H9 (cell line): ENCODE data around the gene CEP164. TPM values are rescaled to one million over a fixed set of nuclear protein-coding genes. Genes with fewer than 3 reads are reported as not detected.

Source experiments
- DNase-seq: peaks from one replicate; pipeline ENCODE4 v3.0.0-alpha.2; 2017
- H2AFZ ChIP-seq: one replicate; pipeline ENCODE4 v1.6.1; 2013; ENCODE audit warnings: mild to moderate bottlenecking, low read length, control low read depth, moderate library complexity
- H2AK5ac ChIP-seq: 2 replicates; pipeline ENCODE4 v1.6.1; 2013; ENCODE audit warnings: low read length, control low read depth, mixed read lengths; ENCODE audit not compliant: insufficient read length
- H2BK120ac ChIP-seq: one replicate; pipeline ENCODE4 v1.6.1; 2013; ENCODE audit warnings: low read depth, mild to moderate bottlenecking, low read length, control low read depth, inconsistent platforms; ENCODE audit not compliant: poor library complexity, severe bottlenecking
- H2BK12ac ChIP-seq: 2 replicates; pipeline ENCODE4 v1.6.1; 2013; ENCODE audit warnings: low read length, control low read depth, mixed read lengths, low read depth; ENCODE audit not compliant: insufficient read length
- H2BK15ac ChIP-seq: 2 replicates; pipeline ENCODE4 v1.6.1; 2013; ENCODE audit warnings: low read depth, low read length, control low read depth
- H2BK20ac ChIP-seq: one replicate; pipeline ENCODE4 v1.6.1; 2013; ENCODE audit warnings: low read depth, mild to moderate bottlenecking, low read length, control low read depth, inconsistent platforms; ENCODE audit not compliant: poor library complexity, severe bottlenecking
- H2BK5ac ChIP-seq: 2 replicates; pipeline ENCODE4 v1.6.1; 2013; ENCODE audit warnings: low read length, control low read depth, mixed read lengths; ENCODE audit not compliant: insufficient read length
- H3K14ac ChIP-seq: 2 replicates; pipeline ENCODE4 v1.6.1; 2013; ENCODE audit warnings: low read length, control low read depth; ENCODE audit not compliant: insufficient read depth
- H3K18ac ChIP-seq: 2 replicates; pipeline ENCODE4 v1.6.1; 2013; ENCODE audit warnings: low read depth, mild to moderate bottlenecking, mixed read lengths, low read length, control low read depth; ENCODE audit not compliant: insufficient read length
- H3K23ac ChIP-seq: 2 replicates; pipeline ENCODE4 v1.6.1; 2013; ENCODE audit warnings: low read length, control low read depth, mixed read lengths, low read depth; ENCODE audit not compliant: insufficient read length
- H3K23me2 ChIP-seq: 2 replicates; pipeline ENCODE4 v1.6.1; 2013; ENCODE audit warnings: low read depth, mild to moderate bottlenecking, mixed read lengths, low read length, control low read depth; ENCODE audit not compliant: insufficient read length, poor library complexity, severe bottlenecking
- H3K27ac ChIP-seq: 2 replicates; pipeline ENCODE4 v1.5.1; 2013; ENCODE audit warnings: low read length, control low read depth, mixed read lengths, low read depth; ENCODE audit not compliant: insufficient read length
- H3K27me3 ChIP-seq: 2 replicates; pipeline ENCODE4 v1.6.1; 2013; ENCODE audit warnings: low read length, control low read depth, inconsistent platforms; ENCODE audit not compliant: insufficient read depth
- H3K4ac ChIP-seq: 2 replicates; pipeline ENCODE4 v1.6.1; 2013; ENCODE audit warnings: low read depth, mild to moderate bottlenecking, control low read depth, inconsistent platforms, low read length, moderate library complexity
- H3K4me1 ChIP-seq: 2 replicates; pipeline ENCODE4 v1.6.1; 2013; ENCODE audit warnings: low read length, control low read depth, inconsistent platforms; ENCODE audit not compliant: insufficient read depth
- H3K4me2 ChIP-seq: 2 replicates; pipeline ENCODE4 v1.6.1; 2013; ENCODE audit warnings: low read length, control low read depth, mixed read lengths; ENCODE audit not compliant: insufficient read length, insufficient read depth
- H3K56ac ChIP-seq: 2 replicates; pipeline ENCODE4 v1.6.1; 2013; ENCODE audit warnings: low read depth, mild to moderate bottlenecking, mixed read lengths, low read length, control low read depth; ENCODE audit not compliant: insufficient read length
- H3K79me1 ChIP-seq: 2 replicates; pipeline ENCODE4 v1.6.1; 2013; ENCODE audit warnings: low read depth, mild to moderate bottlenecking, moderate library complexity, low read length, control low read depth, inconsistent platforms; ENCODE audit not compliant: insufficient read depth, poor library complexity, severe bottlenecking
- H3K79me2 ChIP-seq: 2 replicates; pipeline ENCODE4 v1.6.1; 2013; ENCODE audit warnings: low read length, control low read depth, inconsistent platforms; ENCODE audit not compliant: insufficient read depth
- H3K9ac ChIP-seq: 2 replicates; pipeline ENCODE4 v1.6.1; 2013; ENCODE audit warnings: low read length, control low read depth, mixed read lengths; ENCODE audit not compliant: insufficient read length; ENCODE audit errors: extremely low read depth
- H3K9me3 ChIP-seq: one replicate; pipeline ENCODE4 v1.6.1; 2013; ENCODE audit warnings: low read depth, low read length, inconsistent platforms; ENCODE audit not compliant: control insufficient read depth
- H3T11ph ChIP-seq: one replicate; pipeline ENCODE4 v1.6.1; 2013; ENCODE audit warnings: mild to moderate bottlenecking, low read length, control low read depth, inconsistent platforms
- H4K20me1 ChIP-seq: one replicate; pipeline ENCODE4 v1.6.1; 2013; ENCODE audit not compliant: control insufficient read depth, insufficient read length, insufficient read depth
- H4K5ac ChIP-seq: 2 replicates; pipeline ENCODE4 v1.6.1; 2013; ENCODE audit warnings: low read depth, mild to moderate bottlenecking, mixed read lengths, low read length, control low read depth; ENCODE audit not compliant: insufficient read length
- H4K8ac ChIP-seq: replicated peaks from 2 replicates; pipeline ENCODE4 v1.6.1; 2013; ENCODE audit warnings: low read length, control low read depth, mixed read lengths, low read depth; ENCODE audit not compliant: insufficient read length
- H4K91ac ChIP-seq: 2 replicates; pipeline ENCODE4 v1.6.1; 2013; ENCODE audit warnings: low read depth, mild to moderate bottlenecking, moderate library complexity, mixed read lengths, low read length, control low read depth; ENCODE audit not compliant: insufficient read length
- H3K27ac Mint-ChIP-seq, 3 experiments: 2 replicates in 2 of 3; 3 replicates in 1 of 3; pipeline ENCODE4 v1.8.0; 2020 to 2021; ENCODE audit warnings: mixed read lengths in 3 of 3, mild to moderate bottlenecking in 1 of 3, moderate library complexity in 1 of 3
- H3K27me3 Mint-ChIP-seq: 2 replicates; pipeline ENCODE4 v1.8.0; 2021; ENCODE audit warnings: low read depth, mild to moderate bottlenecking, moderate library complexity, mixed read lengths
- H3K36me3 Mint-ChIP-seq, 3 experiments: 2 replicates in 2 of 3; 3 replicates in 1 of 3; pipeline ENCODE4 v1.8.0; 2020 to 2021; ENCODE audit warnings: low read depth in 3 of 3, mixed read lengths in 3 of 3; ENCODE audit not compliant: insufficient read depth in 1 of 3
- H3K4me1 Mint-ChIP-seq, 2 experiments: 2 replicates each; pipeline ENCODE4 v1.8.0; 2020; ENCODE audit warnings: mixed read lengths in 2 of 2
- H3K4me3 Mint-ChIP-seq, 2 experiments: 2 replicates in 1 of 2; 3 replicates in 1 of 2; pipeline ENCODE4 v1.8.0; 2020 to 2021; ENCODE audit warnings: mild to moderate bottlenecking in 2 of 2, mixed read lengths in 2 of 2, moderate library complexity in 1 of 2
- H3K9me3 Mint-ChIP-seq, 2 experiments: 2 replicates in 1 of 2; 3 replicates in 1 of 2; pipeline ENCODE4 v1.8.0; 2020; ENCODE audit warnings: mild to moderate bottlenecking in 2 of 2, mixed read lengths in 2 of 2, moderate library complexity in 1 of 2
- CTCF ChIP-seq: fragments of 200-600 bp; sonication (generic); conservative IDR thresholded peaks from 3 replicates; pipeline ENCODE4 v1.8.0; 2021; ENCODE audit warnings: antibody characterized with exemption, mild to moderate bottlenecking
- WGBS: extraction: QIAGEN DNeasy Blood & Tissue Kit; methylation state at CpG from one replicate; pipeline ENCODE4 v1.1.7; 2013; ENCODE audit warnings: missing lambda C conversion rate, low lambda C conversion rate, mixed read lengths; ENCODE audit not compliant: insufficient read length; ENCODE audit errors: extremely low coverage; 5-methylcytosine and 5-hydroxymethylcytosine counted together
- total RNA-seq: library from RNA; stranded (reverse); gene quantifications from 2 replicates; pipeline ENCODE4 v1.2.1, GENCODE V29; 2021

The CEP164 gene
- total RNA-seq, 1 experiment from 2014 or later, result 24.9 TPM

GRCh38 chr11:117289795-117290194 lies 37.9 kb upstream of the CEP164 start:
- peaks cover 16 to 66% (median 58%) of the 10 kb centered on the region in 3 experiments; a peak in 6 of 7 replicates for H3K36me3 Mint-ChIP-seq

More at GRCh38 chr11:117289795-117290194, 37.9 kb upstream of the CEP164 start:
- no peaks in the 10 kb centered on the region for H3K23me2 ChIP-seq
- H3K4me2 ChIP-seq, result no peak overlapping the region
- no peak overlapping the region for H2BK20ac ChIP-seq
- no peak overlapping the region for H2AFZ ChIP-seq
- no peak overlapping the region for H3T11ph ChIP-seq
- no peak overlapping the region for H3K9ac ChIP-seq
- H3K4ac ChIP-seq, result no peak overlapping the region
- Mint-ChIP-seq H3K4me1 (no peaks in the 10 kb centered on the region), H3K27ac (no peak overlapping the region), H3K27me3 (no peaks in the 10 kb centered on the region), H3K4me3 (no peak overlapping the region), H3K9me3 (no peaks in the 10 kb centered on the region)
- H2BK12ac ChIP-seq, result no peak overlapping the region
- no peak overlapping the region for H4K5ac ChIP-seq
- H3K79me1 ChIP-seq, result no peaks in the 10 kb centered on the region
- no peak overlapping the region for H4K8ac ChIP-seq
- H3K9me3 ChIP-seq, result no peaks in the 10 kb centered on the region
- no CpG with 5 or more reads among the region's 1 CpG for WGBS
- H2BK120ac ChIP-seq, result no peak overlapping the region
- H2BK5ac ChIP-seq, result no peak overlapping the region
- no peak overlapping the region for H3K56ac ChIP-seq
- H3K14ac ChIP-seq, result no peak overlapping the region
- no peak overlapping the region for H2AK5ac ChIP-seq
- H3K4me1 ChIP-seq, result no peaks in the 10 kb centered on the region
- TF ChIP-seq CTCF, result no peak
- no peak overlapping the region for H2BK15ac ChIP-seq
- DNase-seq, result no peak
- H3K27ac ChIP-seq, result no peak overlapping the region
- no peaks in the 10 kb centered on the region for H4K20me1 ChIP-seq
- H3K18ac ChIP-seq, result no peak overlapping the region
- no peaks in the 10 kb centered on the region for H3K79me2 ChIP-seq
- H4K91ac ChIP-seq, result no peak overlapping the region
- no peaks in the 10 kb centered on the region for H3K27me3 ChIP-seq
- H3K23ac ChIP-seq, result no peak overlapping the region
